Measurements from ENCODE around the gene SUN1.

GRCh38 chr7:868189-868486, 35.9 kb downstream of the SUN1 start:
- TF ChIP-seq CTCF (IDR thresholded peaks at IDR 0.05): no peak
- TF ChIP-seq SIN3A (IDR thresholded peaks at IDR 0.05; ENCODE audit: borderline replicate concordance, low read depth, low read length): no peak
- TF ChIP-seq REST (IDR thresholded peaks at IDR 0.05; ENCODE audit: low read depth, low read length): no peak
- TF ChIP-seq MAX (IDR thresholded peaks at IDR 0.05; ENCODE audit: low read depth): no peak
